ENCODE results near the gene CER1. TPM values are rescaled to one million over a fixed set of nuclear protein-coding genes. Genes with fewer than 3 reads are reported as not detected.

Gene CER1
- total and polyA plus RNA-seq, 2 donors (not counting 3 experiments of a cell fraction or from before 2014, with no cell fraction given): 0.06 TPM; not detected in 1

DNA sequence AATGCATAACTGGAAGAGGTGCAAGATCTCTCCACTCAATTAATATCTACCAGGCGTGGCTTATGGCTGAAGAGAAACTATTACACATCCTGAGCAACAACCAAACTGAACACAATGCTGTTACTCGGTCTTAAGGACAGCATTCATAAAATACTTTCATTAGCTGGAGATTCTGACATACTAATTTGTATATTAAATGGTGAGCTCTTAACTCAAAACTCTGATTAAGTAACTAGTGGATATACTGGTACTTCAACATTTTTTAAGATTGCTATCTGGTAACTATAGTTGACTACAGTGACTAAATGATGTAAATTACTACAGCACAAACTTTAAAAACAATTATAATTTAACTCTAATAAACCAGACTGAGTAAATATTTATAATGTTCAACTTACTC is 45.1 kb downstream of the CER1 start:
- no peak for TF ChIP-seq GATA2 (IDR thresholded peaks at IDR 0.05; ENCODE audit: insufficient read depth, insufficient read length, low read depth, low read length)
- no peak for TF ChIP-seq MYC (IDR thresholded peaks at IDR 0.05; ENCODE audit: low read depth, low read length)
- no peak for TF ChIP-seq JUN (IDR thresholded peaks at IDR 0.05; ENCODE audit: borderline replicate concordance, insufficient read depth, insufficient read length, low read depth)
- no peak for TF ChIP-seq FOS (IDR thresholded peaks at IDR 0.05; ENCODE audit: borderline replicate concordance, insufficient read depth, low read length)
- TF ChIP-seq, protein P1, sequence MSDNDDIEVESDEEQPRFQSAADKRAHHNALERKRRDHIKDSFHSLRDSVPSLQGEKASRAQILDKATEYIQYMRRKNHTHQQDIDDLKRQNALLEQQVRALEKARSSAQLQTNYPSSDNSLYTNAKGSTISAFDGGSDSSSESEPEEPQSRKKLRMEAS (IDR thresholded peaks at IDR 0.05; ENCODE audit: insufficient read depth, insufficient read length): no peak
- no TSS peak for BruUV-seq (replicated peaks)
- Histone ChIP-seq H3K79me2 (ENCODE audit: control insufficient read depth, insufficient read depth, low read length) (peaks cover 62% of the 10 kb centered on the region), H3K9ac (replicated peaks; ENCODE audit: extremely low read depth, insufficient read depth, low read length) (no peak overlapping the region), H3K4me3 (replicated peaks in 1 of 3; ENCODE audit: insufficient read depth in 1 of 3, low read depth in 1 of 3, low read length in 3 of 3) (no peak overlapping the region), H3K4me2 (ENCODE audit: insufficient read depth, low read length) (no peak overlapping the region), H3K27me3 (ENCODE audit: control insufficient read depth in 2 of 2, insufficient read depth in 2 of 2, low read length in 2 of 2) (no peaks in the 10 kb centered on the region), H4K20me1 (replicated peaks; ENCODE audit: control insufficient read depth, extremely low read depth, insufficient read depth, low read length) (no peaks in the 10 kb centered on the region), H3K27ac (ENCODE audit: insufficient read depth, low read depth, low read length) (no peak overlapping the region), H2AFZ (ENCODE audit: low read depth, low read length) (no peak overlapping the region), H3K36me3 (ENCODE audit: control insufficient read depth in 2 of 2, extremely low read depth in 1 of 2, insufficient read depth in 2 of 2, low read length in 2 of 2) (peaks cover 2 to 15% of the 10 kb centered on the region in 2 experiments), H3K9me1 (replicated peaks; ENCODE audit: control insufficient read depth, extremely low read depth, insufficient read depth, low read length) (no peaks in the 10 kb centered on the region), H3K4me1 (ENCODE audit: control insufficient read depth, extremely low read depth, insufficient read depth, low read length) (peaks cover 3% of the 10 kb centered on the region), H3K9me3 (replicated peaks; ENCODE audit: control insufficient read depth, insufficient read depth, low read length) (no peaks in the 10 kb centered on the region)
- DNase-seq (ENCODE audit: low read depth, low spot score): no peak
- FAIRE-seq: no peak
- intact Hi-C loops (cut with micrococcal nuclease) (no loop called here), dilution Hi-C loops (cut with MboI; ENCODE audit: extremely low pct_ligation_motif_present, low sequenced_read_pairs) (no loop called here)
- POLR2A ChIA-PET: no interaction called here
- CTCF ChIA-PET: interaction anchor here (1.1 to 1.8 kb wide), 3 partner anchors 16 to 75 kb away, joined by 3 to 7 read pairs (median 4); no protein-coding TSS in a partner anchor

- ChIA-PET CTCF (interaction anchor here (1.3 to 3.2 kb wide), 2 partner anchors 13 to 94 kb away, joined by 4 to 22 read pairs; no protein-coding TSS in a partner anchor), POLR2A (no interaction called here)
- Histone ChIP-seq H3K4me3 (replicated peaks in 1 of 3; ENCODE audit: insufficient read depth in 1 of 3, low read depth in 1 of 3, low read length in 3 of 3) (no peak overlapping the region), H4K20me1 (replicated peaks; ENCODE audit: control insufficient read depth, extremely low read depth, insufficient read depth, low read length) (no peaks in the 10 kb centered on the region), H3K9ac (replicated peaks; ENCODE audit: extremely low read depth, insufficient read depth, low read length) (no peak overlapping the region), H3K36me3 (ENCODE audit: control insufficient read depth in 2 of 2, extremely low read depth in 1 of 2, insufficient read depth in 2 of 2, low read length in 2 of 2) (peaks cover 0 to 17% of the 10 kb centered on the region in 2 experiments), H3K4me1 (ENCODE audit: control insufficient read depth, extremely low read depth, insufficient read depth, low read length) (peaks cover 27% of the 10 kb centered on the region), H3K79me2 (ENCODE audit: control insufficient read depth, insufficient read depth, low read length) (peaks cover 47% of the 10 kb centered on the region), H3K4me2 (ENCODE audit: insufficient read depth, low read length) (no peak overlapping the region), H3K27ac (ENCODE audit: insufficient read depth, low read depth, low read length) (no peak overlapping the region), H3K9me1 (replicated peaks; ENCODE audit: control insufficient read depth, extremely low read depth, insufficient read depth, low read length) (no peaks in the 10 kb centered on the region), H3K9me3 (replicated peaks; ENCODE audit: control insufficient read depth, insufficient read depth, low read length) (no peaks in the 10 kb centered on the region), H3K27me3 (ENCODE audit: control insufficient read depth in 2 of 2, insufficient read depth in 2 of 2, low read length in 2 of 2) (no peaks in the 10 kb centered on the region), H2AFZ (ENCODE audit: low read depth, low read length) (no peak overlapping the region)
- no peak for DNase-seq (ENCODE audit: low read depth, low spot score)
- TF ChIP-seq JUN (IDR thresholded peaks at IDR 0.05; ENCODE audit: borderline replicate concordance, insufficient read depth, insufficient read length, low read depth) (no peak), CTCF (IDR thresholded peaks at IDR 0.05; ENCODE audit: extremely low read depth in 1 of 2, insufficient read depth in 1 of 2, low read depth in 1 of 2, low read length in 2 of 2) (no peak), POLR2A (IDR thresholded peaks at IDR 0.05; ENCODE audit: low read depth, low read length) (no peak), MYC (IDR thresholded peaks at IDR 0.05; ENCODE audit: low read depth, low read length) (no peak), FOS (IDR thresholded peaks at IDR 0.05; ENCODE audit: borderline replicate concordance, insufficient read depth, low read length) (no peak), GATA2 (IDR thresholded peaks at IDR 0.05; ENCODE audit: insufficient read depth, insufficient read length, low read depth, low read length) (no peak), POLR2AphosphoS5 (IDR thresholded peaks at IDR 0.05; ENCODE audit: insufficient read depth, low read depth, low read length) (no peak), EZH2 (IDR thresholded peaks at IDR 0.05; ENCODE audit: borderline replicate concordance, low read depth, low read length, severe bottlenecking) (no peak)
- TF ChIP-seq, protein P1 (IDR thresholded peaks at IDR 0.05; ENCODE audit: insufficient read depth, insufficient read length): no peak
- dilution Hi-C loops (cut with MboI; ENCODE audit: extremely low pct_ligation_motif_present, low sequenced_read_pairs) (no loop called here), intact Hi-C loops (cut with micrococcal nuclease) (loop anchor here (5.0 kb wide), 1 partner anchor 78 kb away; no protein-coding TSS in a partner anchor)
- BruUV-seq (replicated peaks): no TSS peak
- FAIRE-seq: no peak
Observed at GRCh38 chr9:14674630-14675029, 47.9 kb downstream of the CER1 start.

Data from endothelial cell of umbilical vein (primary cell).